HCT116 (cell line): Measurements from ENCODE around the gene PCDHB3. TPM values are rescaled to one million over a fixed set of nuclear protein-coding genes. Genes with fewer than 3 reads are reported as not detected.

Experiments
- ATAC-seq: fragments of 200-7000 bp; cut with Tn5 transposase; 2 replicates; pipeline ENCODE4 v1.9.1; 2020; ENCODE audit warnings: mild to moderate bottlenecking, moderate library complexity
- BruUV-seq: library from RNA; stranded (reverse); fragments of 400-500 nt; replicated peaks from 2 replicates; lab custom pipeline; 2021; lab: Mats Ljungman, UMichigan
- CTCF ChIA-PET: fragments of 300-600 bp; sonication (Branson Sonifier 250); formaldehyde crosslinking; loops from one replicate; lab custom pipeline; 2021; ENCODE audit warnings: antibody characterized with exemption; lab: Charles Lee
- POLR2A ChIA-PET: fragments of 300-600, 350-600 bp; sonication (Branson Sonifier 250); formaldehyde crosslinking; loops from one replicate; lab custom pipeline; 2021; ENCODE audit warnings: antibody characterized with exemption; lab: Charles Lee
- RAD21 ChIA-PET, 2 experiments: fragments of 300-600 bp; sonication (Branson Sonifier 250); formaldehyde crosslinking; loops; one replicate each; lab custom pipeline; 2023; ENCODE audit warnings: low total read pairs in 2 of 2; ENCODE audit not compliant: uncharacterized antibody in 2 of 2, unreplicated experiment in 2 of 2, low non-redundant PET in 1 of 2; lab: Charles Lee
- DNase-seq: peaks from one replicate; pipeline ENCODE4 v3.0.0-alpha.2; 2010; ENCODE audit warnings: low read depth, low spot score
- H2AFZ ChIP-seq: fragments of 200-600 bp; shearing (Covaris generic), sonication (generic); 2 replicates; pipeline ENCODE4 v1.6.1; 2017; ENCODE audit warnings: low read depth, mixed run types, mixed read lengths, antibody characterized with exemption, low read length; ENCODE audit not compliant: poor library complexity, severe bottlenecking
- H3K27ac ChIP-seq: 2 replicates; pipeline ENCODE4 v1.5.1; 2012; ENCODE audit warnings: low read depth, low read length
- H3K27me3 ChIP-seq: fragments of 200-600 bp; sonication (generic); 2 replicates; pipeline ENCODE4 v1.6.1; 2016; ENCODE audit warnings: mixed run types, low read length, mixed read lengths; ENCODE audit not compliant: insufficient read depth
- H3K36me3 ChIP-seq, 2 experiments: fragments of 200-500 bp in 1 of 2; fragments of 200-600 bp in 1 of 2; sonication (Bioruptor generic) in 1 of 2; sonication (generic) in 1 of 2; 2 replicates each; pipeline versions ENCODE4 v1.5.1 to v1.6.1; 2014 to 2016; ENCODE audit warnings: low read length in 2 of 2, inconsistent platforms in 1 of 2, mixed read lengths in 1 of 2, mixed run types in 1 of 2; ENCODE audit not compliant: insufficient read depth in 2 of 2, control insufficient read depth in 1 of 2
- H3K4me1 ChIP-seq, 2 experiments: fragments of 200-600 bp in 1 of 2; sonication (generic) in 1 of 2; 2 replicates each; pipeline versions ENCODE4 v1.5.1 to v1.6.1; 2012 to 2017; ENCODE audit warnings: low read length in 2 of 2, inconsistent platforms in 1 of 2, mild to moderate bottlenecking in 1 of 2, mixed read lengths in 1 of 2, mixed run types in 1 of 2, moderate library complexity in 1 of 2; ENCODE audit not compliant: insufficient read depth in 2 of 2, control insufficient read depth in 1 of 2
- H3K4me2 ChIP-seq: fragments of 200-600 bp; sonication (generic); 2 replicates; pipeline ENCODE4 v1.6.1; 2017; ENCODE audit warnings: mixed run types, low read length, mixed read lengths
- H3K4me3 ChIP-seq, 2 experiments: fragments of 200-600 bp in 1 of 2; sonication (generic) in 1 of 2; replicated peaks in 1 of 2; 2 replicates each; pipeline ENCODE4 v1.5.1; 2011 to 2016; ENCODE audit warnings: low read length in 2 of 2, control low read depth in 1 of 2, low read depth in 1 of 2, mild to moderate bottlenecking in 1 of 2, mixed read lengths in 1 of 2, mixed run types in 1 of 2
- H3K79me2 ChIP-seq: fragments of 200-600 bp; sonication (generic); 2 replicates; pipeline ENCODE4 v1.6.1; 2017; ENCODE audit warnings: mild to moderate bottlenecking, mixed run types, low read length, moderate library complexity, mixed read lengths; ENCODE audit not compliant: insufficient read depth
- H3K9ac ChIP-seq: fragments of 200-600 bp; sonication (generic); 2 replicates; pipeline ENCODE4 v1.6.1; 2016; ENCODE audit warnings: low read length, mixed read lengths
- H3K9me2 ChIP-seq: fragments of 200-600 bp; sonication (generic), shearing (Covaris generic); 2 replicates; pipeline ENCODE4 v1.6.1; 2017; ENCODE audit warnings: mixed run types, mild to moderate bottlenecking, moderate library complexity; ENCODE audit not compliant: insufficient read depth
- H3K9me3 ChIP-seq, 2 experiments: fragments of 200-500 bp in 1 of 2; fragments of 200-600 bp in 1 of 2; sonication (Bioruptor generic) in 1 of 2; sonication (generic) in 1 of 2; 2 replicates each; pipeline ENCODE4 v1.6.1; 2014 to 2017; ENCODE audit warnings: low read length in 2 of 2, mixed read lengths in 2 of 2, inconsistent platforms in 1 of 2, low read depth in 1 of 2, mild to moderate bottlenecking in 1 of 2, mixed run types in 1 of 2, moderate library complexity in 1 of 2; ENCODE audit not compliant: control insufficient read depth in 1 of 2, insufficient read depth in 1 of 2
- H4K20me1 ChIP-seq: fragments of 200-600 bp; sonication (generic), shearing (Covaris generic); 2 replicates; pipeline ENCODE4 v1.6.1; 2017; ENCODE audit warnings: mixed run types, mild to moderate bottlenecking, moderate library complexity; ENCODE audit not compliant: insufficient read depth
- CTCF ChIP-seq, 3 experiments: fragments of 200-600 bp in 1 of 3; sonication (generic) in 1 of 3; IDR thresholded peaks in 2 of 3; conservative IDR thresholded peaks in 1 of 3; 2 replicates each; pipeline ENCODE4 v1.5.1; 2012 to 2017; ENCODE audit warnings: low read depth in 2 of 3, low read length in 2 of 3, antibody characterized with exemption in 1 of 3, borderline replicate concordance in 1 of 3, control low read depth in 1 of 3, mild to moderate bottlenecking in 1 of 3, mixed read lengths in 1 of 3, mixed run types in 1 of 3, moderate library complexity in 1 of 3; ENCODE audit not compliant: insufficient read depth in 1 of 3
- FOSL1 ChIP-seq: IDR thresholded peaks from 2 replicates; pipeline ENCODE4 v1.6.1; 2012; ENCODE audit warnings: low read depth
- POLR2A ChIP-seq: IDR thresholded peaks from 2 replicates; pipeline ENCODE4 v1.7.0; 2011; ENCODE audit warnings: borderline replicate concordance; ENCODE audit not compliant: insufficient read depth, insufficient read length; ENCODE audit errors: extremely low read depth
- POLR2AphosphoS5 ChIP-seq: IDR thresholded peaks from 2 replicates; pipeline ENCODE4 v1.6.1; 2011; ENCODE audit warnings: mild to moderate bottlenecking, low read depth, low read length, moderate library complexity
- TCF7L2 ChIP-seq: IDR thresholded peaks from 2 replicates; pipeline ENCODE4 v1.7.0; 2011; ENCODE audit warnings: borderline replicate concordance, inconsistent platforms; ENCODE audit not compliant: insufficient read depth, insufficient read length; ENCODE audit errors: extremely low read depth
- ZBTB33 ChIP-seq: IDR thresholded peaks from 2 replicates; pipeline ENCODE4 v1.6.1; 2011; ENCODE audit warnings: mild to moderate bottlenecking, low read length, moderate library complexity; ENCODE audit not compliant: insufficient replicate concordance; ENCODE audit errors: extremely low read depth
- ZNF274 ChIP-seq: fragments of 200-500 bp; sonication (Bioruptor generic); IDR thresholded peaks from 2 replicates; pipeline ENCODE4 v1.6.1; 2014; ENCODE audit warnings: mild to moderate bottlenecking, low read depth, low read length, inconsistent platforms
- intact Hi-C: fragments of 100-400 bp; cut with micrococcal nuclease; formaldehyde crosslinking; loops from 2 replicates; pipeline ENCODE4 v1.10.0; 2022
- total RNA-seq: library from RNA; stranded (reverse); gene quantifications from one replicate; pipeline ENCODE4 v1.2.1, GENCODE V29; 2021; ENCODE audit not compliant: unreplicated experiment

Gene PCDHB3
- total RNA-seq, 1 experiment from 2014 or later, result 0.10 TPM

GRCh38 chr5:141051521-141051866, 48.8 kb upstream of the PCDHB3 start:
- no peaks in the 10 kb centered on the region for H3K9me2 ChIP-seq
- intact Hi-C loops, result no loop called here
- DNase-seq (no peak), ATAC-seq (no peak)
- no peak overlapping the region for H2AFZ ChIP-seq
- H3K9me3 ChIP-seq, result no peaks in the 10 kb centered on the region
- no peaks in the 10 kb centered on the region for H4K20me1 ChIP-seq
- ChIA-PET POLR2A (no interaction called here), RAD21 (no interaction called here)
- H3K4me2 ChIP-seq, result no peak overlapping the region
- H3K9ac ChIP-seq, result no peak overlapping the region
- no peaks in the 10 kb centered on the region for H3K36me3 ChIP-seq
- H3K27me3 ChIP-seq, result no peaks in the 10 kb centered on the region
- H3K4me3 ChIP-seq, result no peak overlapping the region
- no peaks in the 10 kb centered on the region for H3K4me1 ChIP-seq
- BruUV-seq, result no TSS peak
- no peaks in the 10 kb centered on the region for H3K79me2 ChIP-seq
- no peak for TF ChIP-seq ZBTB33
- no peak for TF ChIP-seq POLR2A
- TF ChIP-seq FOSL1, result no peak
- TF ChIP-seq TCF7L2, result no peak
- TF ChIP-seq, all 23 proteins: peak for 0
- no peak overlapping the region for H3K27ac ChIP-seq
- CTCF ChIA-PET, result no interaction called here

GRCh38 chr5:141077826-141078225, 22.4 kb upstream of the PCDHB3 start:
- H3K9me2 ChIP-seq, result no peaks in the 10 kb centered on the region
- no peak for TF ChIP-seq ZBTB33
- TF ChIP-seq ZNF274, result no peak
- TF ChIP-seq CTCF (IDR thresholded peaks at IDR 0.05 in 2 of 3, conservative IDR thresholded peaks at IDR 0.05 in 1 of 3; ENCODE audit: borderline replicate concordance in 1 of 3, insufficient read depth in 1 of 3, low read depth in 2 of 3, low read length in 2 of 3), result no peak
- no peak for TF ChIP-seq POLR2AphosphoS5
- TF ChIP-seq, all 23 proteins: peak for 0
- no peak overlapping the region for H3K4me3 ChIP-seq
- no peaks in the 10 kb centered on the region for H3K27me3 ChIP-seq
- DNase-seq, result no peak
- POLR2A ChIA-PET, result no interaction called here
- H3K27ac ChIP-seq, result no peak overlapping the region
- H2AFZ ChIP-seq, result no peak overlapping the region
- H3K4me1 ChIP-seq, result no peaks in the 10 kb centered on the region
- intact Hi-C loops, result no loop called here
- no peaks in the 10 kb centered on the region; a peak in 1 of 4 replicates for H3K9me3 ChIP-seq
- no peak overlapping the region for H3K9ac ChIP-seq
- CTCF ChIA-PET, result no interaction called here
- H3K4me2 ChIP-seq, result no peak overlapping the region
- H3K79me2 ChIP-seq, result no peaks in the 10 kb centered on the region
- no TSS peak for BruUV-seq
- no peaks in the 10 kb centered on the region for H3K36me3 ChIP-seq
- H4K20me1 ChIP-seq, result no peaks in the 10 kb centered on the region
- RAD21 ChIA-PET, result no interaction called here
- no peak for ATAC-seq
